Ovary (tissue), 3 donors: ENCODE data around the gene RGMA.

Experiments used
- EP300 ChIP-seq: sonication (generic); formaldehyde crosslinking; IDR thresholded peaks from one replicate; pipeline ENCODE4 v1.6.1; 2017; ENCODE audit warnings: antibody characterized with exemption
- TF ChIP-seq, protein P1 (sequence below), 3 donors: fragments of 450-650 bp in 2 of 3; fragments of 200-600 bp in 1 of 3; IDR thresholded peaks; one replicate each; pipeline versions ENCODE4 v1.5.1 to v1.8.0; 2016 to 2022; ENCODE audit warnings: antibody characterized with exemption in 3 of 3, mild to moderate bottlenecking in 1 of 3
- donor health status: DM: no; HTN: no; CAD: no.

DNA sequence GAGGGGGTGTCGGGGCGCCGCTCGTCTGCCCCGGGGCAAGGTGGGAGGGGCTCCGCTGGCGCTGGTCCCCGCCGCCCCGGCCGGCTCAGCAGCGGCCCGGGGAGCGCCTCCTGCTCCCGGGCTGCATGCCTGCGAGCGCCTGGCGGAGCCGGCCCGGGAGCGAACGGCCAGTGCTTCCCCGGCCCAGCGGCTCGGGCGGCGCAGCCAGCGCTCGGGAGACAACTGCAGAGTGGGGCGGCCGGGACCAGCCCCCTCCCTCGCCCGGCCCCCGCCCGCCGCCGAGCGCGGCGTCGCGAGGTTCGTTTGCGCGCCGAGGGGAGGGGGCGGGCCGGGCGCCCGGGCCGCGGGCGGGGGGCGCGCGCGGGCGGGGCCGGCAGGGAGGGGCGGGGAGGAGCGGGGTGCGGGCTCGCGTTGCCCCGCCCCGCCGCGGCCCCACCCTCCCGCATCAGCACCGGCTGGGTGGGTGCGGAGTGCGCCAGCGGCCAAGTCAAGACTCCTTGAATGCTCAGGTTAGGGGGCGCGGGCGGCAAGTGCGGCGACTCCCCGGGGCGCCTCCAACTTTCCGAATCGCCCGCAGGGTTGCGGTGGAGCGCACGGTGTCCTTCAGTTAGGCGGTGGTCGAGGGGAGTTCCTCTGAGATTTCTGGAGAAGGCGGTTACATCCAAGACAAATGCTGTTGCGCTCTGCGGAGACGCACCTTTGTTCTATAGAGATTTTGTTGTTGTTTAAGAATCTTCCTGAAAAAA is at the start of gene RGMA:
- no peak for TF ChIP-seq EP300
- TF ChIP-seq, protein P1, sequence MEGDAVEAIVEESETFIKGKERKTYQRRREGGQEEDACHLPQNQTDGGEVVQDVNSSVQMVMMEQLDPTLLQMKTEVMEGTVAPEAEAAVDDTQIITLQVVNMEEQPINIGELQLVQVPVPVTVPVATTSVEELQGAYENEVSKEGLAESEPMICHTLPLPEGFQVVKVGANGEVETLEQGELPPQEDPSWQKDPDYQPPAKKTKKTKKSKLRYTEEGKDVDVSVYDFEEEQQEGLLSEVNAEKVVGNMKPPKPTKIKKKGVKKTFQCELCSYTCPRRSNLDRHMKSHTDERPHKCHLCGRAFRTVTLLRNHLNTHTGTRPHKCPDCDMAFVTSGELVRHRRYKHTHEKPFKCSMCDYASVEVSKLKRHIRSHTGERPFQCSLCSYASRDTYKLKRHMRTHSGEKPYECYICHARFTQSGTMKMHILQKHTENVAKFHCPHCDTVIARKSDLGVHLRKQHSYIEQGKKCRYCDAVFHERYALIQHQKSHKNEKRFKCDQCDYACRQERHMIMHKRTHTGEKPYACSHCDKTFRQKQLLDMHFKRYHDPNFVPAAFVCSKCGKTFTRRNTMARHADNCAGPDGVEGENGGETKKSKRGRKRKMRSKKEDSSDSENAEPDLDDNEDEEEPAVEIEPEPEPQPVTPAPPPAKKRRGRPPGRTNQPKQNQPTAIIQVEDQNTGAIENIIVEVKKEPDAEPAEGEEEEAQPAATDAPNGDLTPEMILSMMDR (IDR thresholded peaks at IDR 0.05), result no peak
